ENCODE data around the gene VGLL4.

- TF ChIP-seq CTCF (IDR thresholded peaks at IDR 0.05) (no peak), POLR2A (IDR thresholded peaks at IDR 0.05) (no peak)
These were observed 16.1 kb downstream of the VGLL4 start for GRCh38 chr3:11627612-11628011.
